HG03159 (cell line): ENCODE results near the gene SNAI3.

ENCODE experiments used
- ATAC-seq: cut with Tn5 transposase; IDR thresholded peaks from one replicate; pipeline ENCODE4 v1.9.1; 2021; ENCODE audit warnings: mild to moderate bottlenecking, moderate library complexity; ENCODE audit not compliant: unreplicated experiment

Gene SNAI3

DNA sequence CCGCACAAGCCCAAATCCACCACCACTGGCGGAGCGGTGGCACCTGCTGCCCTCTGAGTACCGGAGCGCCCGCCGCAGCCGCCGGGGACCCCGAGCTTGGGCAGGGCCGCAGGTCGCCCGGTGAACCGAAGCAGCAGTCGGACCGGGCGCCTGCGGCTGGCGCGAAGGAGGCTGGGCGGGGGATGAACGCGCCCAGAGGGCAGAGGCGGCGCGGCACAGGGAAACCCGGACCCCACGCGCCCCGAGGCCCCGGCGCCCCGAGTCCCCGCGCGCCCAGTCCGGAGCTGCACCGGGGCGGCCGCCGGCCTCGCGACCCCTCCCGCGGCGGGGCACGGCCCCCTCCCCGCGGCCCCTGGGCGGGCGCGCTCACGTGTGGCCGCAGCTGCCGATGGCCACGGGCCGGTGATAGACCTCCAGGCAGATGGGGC, 19.5 kb upstream of the SNAI3 start:
- peak; percentile 7 for ATAC-seq

DNA sequence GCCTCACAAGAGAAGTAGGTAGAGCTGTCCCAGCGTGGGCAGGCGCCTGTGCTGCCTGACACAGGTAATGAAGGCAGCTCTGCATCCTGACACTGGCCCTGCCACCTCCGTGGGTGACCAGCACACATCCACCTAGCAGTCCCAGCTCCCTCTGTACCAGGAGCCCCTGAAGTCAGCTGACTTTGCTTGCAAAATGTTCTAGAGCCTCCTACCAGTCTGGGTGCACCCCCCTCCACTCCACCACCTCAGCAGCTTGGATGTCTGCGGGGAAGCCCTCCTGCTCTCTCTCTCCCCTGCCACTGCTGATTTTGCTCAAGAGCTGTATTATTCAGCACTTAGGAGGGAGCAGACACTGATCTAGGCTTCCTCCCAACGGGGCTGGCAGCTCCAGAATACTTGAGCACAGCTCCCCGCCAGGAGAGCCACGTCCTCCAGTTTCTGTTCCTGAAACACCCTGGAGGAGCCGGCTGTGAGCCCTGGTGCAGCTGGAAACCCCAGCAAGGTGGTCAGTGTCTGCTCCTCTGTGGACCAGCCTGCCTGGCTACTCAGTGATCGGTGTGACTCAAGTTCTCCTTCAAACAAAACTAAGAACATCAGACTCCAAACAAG, 18.9 kb upstream of the SNAI3 start:
- no peak for ATAC-seq

DNA sequence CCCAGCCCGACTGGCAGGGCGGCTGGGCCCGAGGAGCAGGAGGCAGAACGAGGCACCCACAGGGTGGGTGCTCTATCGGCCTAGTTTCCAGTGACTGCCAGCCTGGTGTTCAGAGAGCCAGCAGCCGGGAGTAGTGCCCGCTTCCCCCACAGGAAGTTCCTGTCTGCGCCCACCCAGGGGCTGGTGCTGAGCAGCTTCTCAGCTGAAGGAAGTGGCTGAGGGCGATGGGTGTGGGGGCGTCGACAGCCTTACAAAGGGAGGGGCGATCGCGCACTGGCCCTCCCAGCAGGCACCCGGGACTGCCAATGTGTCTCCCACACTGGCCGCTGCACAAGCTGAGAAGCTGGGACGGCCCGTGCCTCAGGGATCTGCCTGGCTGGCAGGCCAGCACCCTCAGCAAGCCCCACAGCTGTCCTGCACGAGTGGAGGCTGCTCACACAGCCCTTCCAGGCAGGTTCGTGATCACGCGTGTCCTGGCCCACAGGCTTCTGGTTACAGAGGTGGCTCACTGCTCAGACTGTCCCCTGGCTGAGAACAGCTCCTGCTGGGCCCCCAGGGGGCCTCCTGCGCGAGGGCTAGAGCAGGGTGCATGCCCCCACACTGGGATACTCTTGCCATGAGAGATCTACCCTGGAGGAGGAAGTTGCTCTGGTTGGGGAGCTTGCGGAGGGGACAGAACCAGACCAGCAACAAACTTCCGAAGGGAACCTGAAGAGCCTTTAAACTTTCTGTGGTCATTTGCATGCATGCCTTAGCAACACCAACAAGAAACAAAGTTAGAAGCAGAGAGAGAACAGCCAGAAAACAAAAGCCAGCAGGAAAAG, 17.4 kb upstream of the SNAI3 start:
- no peak for ATAC-seq

DNA sequence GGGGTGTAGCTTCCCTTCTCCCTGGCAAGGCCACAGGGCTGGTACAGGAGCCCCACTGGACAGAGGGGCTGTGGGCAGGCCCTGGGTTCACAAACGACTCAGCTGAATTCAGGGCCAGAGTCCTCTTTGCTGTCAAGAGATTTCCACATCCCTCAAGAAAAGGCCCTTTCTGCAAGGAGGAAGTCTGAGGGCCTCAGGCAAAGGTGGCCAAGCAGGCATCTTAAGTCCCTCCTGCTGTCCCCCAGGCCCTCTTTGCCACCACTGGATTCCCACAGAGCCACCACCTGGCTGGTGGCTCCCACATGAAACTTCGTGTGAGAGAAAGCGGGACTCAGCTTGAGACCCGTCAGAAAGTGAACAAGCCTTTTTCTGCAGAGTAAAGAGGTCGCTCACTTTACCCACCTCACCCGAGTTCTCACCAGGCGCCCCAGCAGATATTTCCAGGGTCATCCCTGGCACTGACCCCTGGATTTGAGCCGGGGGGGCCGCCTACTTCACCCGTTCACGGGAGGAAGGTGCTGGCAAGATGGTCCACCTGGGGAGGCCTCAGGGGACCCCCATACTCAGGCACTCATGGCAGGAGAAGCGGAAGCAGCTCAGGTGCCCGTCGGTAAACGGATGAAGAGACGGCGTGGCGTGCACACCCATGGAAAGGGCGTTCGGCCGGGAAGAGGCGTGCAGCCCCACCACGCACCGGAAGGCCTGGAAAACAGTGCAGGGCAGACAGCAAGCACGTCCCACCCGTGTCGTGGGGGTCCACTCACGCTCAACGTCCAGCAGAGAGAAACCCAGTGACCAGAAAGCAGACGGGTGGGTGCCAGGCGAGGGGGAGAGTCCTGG, 16.3 kb upstream of the SNAI3 start:
- no peak for ATAC-seq

DNA sequence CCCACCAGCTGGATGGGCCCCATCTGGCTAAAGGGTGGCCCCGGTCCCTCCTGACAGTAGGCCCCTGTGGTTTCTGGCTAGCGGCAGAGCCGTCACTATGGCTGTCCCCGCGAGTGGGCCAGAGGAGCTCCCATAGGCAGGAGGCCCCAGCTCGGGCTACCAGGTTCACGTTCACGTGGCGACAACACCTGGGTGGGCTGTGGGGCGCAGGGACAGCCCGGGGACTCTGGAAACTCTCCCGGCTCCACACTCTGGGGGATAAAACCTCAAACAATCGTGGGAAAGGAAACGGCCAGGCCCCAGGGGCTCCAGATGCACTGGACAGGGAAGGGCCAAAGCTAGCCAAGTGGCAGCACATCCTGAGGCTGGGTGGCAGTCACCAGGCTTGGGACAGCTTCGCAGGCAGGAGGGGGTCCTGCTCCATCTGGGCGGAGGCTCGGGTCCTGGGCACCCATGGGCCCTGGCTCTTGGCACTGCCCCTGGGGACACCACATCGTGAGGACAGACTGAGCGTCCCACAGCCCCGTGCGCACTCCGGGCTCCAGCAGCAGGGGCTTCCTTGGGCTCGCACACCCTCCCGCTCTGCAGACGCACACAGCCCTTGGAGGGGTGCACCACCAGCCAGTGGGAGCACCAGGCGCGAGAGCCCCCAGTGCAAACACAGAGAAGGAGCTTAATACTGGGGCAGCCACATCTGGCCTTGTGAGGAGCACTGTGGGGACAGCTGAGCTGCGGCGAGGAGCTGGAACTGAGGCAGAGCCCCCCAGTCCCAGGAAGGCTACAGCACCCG, 15.5 kb upstream of the SNAI3 start:
- ATAC-seq = no peak

DNA sequence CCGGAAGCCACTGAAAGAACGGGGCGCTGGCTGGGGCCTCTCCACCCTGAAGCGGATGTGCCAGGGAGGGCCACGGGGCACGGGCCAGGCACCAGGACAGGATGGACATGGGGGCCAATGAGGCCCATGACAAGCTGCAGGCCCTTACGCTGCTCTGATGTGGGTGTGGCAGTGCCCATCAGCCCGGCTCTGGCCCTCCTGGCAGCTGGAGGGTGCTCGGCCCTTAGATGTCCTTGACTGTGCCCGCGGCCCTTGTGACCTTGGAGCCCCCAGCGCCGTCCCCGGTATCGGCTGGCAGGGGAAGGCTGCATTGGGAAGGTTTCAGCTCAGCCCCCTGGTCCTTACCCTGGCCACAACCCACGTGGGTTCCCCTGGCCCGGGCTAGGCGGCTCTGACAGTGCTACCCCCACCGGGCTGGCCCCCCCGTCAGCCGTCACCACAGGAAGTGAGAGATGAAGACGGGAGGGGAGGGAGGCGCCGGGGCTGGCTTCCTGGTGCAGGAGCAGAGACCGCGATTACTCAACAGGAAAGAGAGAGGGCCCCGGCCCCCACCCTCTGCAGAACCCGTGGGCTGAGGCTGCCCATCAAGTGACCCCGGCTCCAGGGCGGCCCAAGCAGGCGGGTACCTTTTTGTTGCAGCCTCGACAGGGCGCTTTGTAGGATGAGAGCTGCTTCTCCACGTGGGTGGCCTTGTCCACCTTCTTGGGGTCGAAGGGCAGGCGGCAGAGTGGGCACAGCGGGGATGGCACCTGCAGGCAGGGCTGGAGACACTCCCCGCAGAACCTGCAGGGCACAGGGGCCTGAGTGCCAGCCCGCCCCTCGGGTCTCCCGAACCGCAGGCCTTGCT, 14.6 kb upstream of the SNAI3 start:
- peak; percentile 73 for ATAC-seq

DNA sequence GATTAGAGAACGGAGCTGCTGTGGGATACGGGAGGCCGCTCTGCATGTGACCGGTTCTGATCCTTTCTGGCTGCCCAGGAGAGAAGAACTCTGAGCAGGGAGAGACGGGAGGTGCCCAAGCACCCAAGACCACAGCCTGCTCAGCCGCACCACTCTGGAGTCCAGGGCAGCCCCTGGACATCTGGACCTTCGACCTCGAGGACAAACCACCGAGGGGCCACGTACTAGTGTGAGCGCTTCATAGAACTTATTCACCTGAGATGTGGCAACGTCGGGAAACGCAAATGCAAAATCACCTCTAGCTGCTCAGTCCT, 14.0 kb upstream of the SNAI3 start:
- ATAC-seq = no peak

DNA sequence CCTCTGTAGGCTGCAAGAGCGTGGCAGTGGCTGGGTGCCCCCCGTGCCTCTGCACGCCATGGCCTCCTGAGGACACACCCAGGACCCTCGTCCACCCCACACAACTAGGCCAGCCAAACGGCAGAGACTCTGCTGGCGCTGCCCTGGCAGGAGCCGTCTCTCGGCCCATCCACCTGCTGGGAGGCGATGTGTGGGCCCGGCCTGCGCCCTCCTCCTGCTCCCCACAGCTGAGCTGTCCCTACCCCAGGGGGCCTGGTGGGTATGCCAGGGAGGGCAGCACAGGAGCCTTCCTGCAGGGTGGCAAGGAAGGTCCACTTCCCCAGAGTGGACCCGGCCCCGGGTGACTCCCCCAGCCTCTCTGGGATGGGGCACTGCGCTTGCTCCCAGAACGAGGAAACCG, 12.9 kb upstream of the SNAI3 start:
- no peak for ATAC-seq

DNA sequence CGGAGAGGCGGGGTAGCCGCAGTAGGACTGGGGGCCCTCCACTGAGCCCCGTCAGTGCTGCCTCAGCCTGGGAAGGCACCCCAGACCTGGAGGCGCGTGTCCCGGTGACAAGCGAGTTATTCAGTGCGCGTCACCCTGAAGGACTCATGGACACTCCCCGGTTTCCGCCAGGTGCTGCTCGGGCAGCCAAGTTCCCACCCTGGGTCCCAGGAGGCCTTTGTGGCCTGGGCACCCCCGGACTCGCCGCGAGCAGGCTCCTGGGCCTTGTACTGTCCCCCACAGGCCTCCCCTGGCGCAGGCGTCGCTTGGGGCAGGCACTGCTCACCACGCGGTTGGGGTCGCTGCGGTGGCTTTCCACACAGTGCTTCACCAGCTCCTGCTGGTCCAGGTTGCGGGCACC, 12.3 kb upstream of the SNAI3 start:
- ATAC-seq = no peak

DNA sequence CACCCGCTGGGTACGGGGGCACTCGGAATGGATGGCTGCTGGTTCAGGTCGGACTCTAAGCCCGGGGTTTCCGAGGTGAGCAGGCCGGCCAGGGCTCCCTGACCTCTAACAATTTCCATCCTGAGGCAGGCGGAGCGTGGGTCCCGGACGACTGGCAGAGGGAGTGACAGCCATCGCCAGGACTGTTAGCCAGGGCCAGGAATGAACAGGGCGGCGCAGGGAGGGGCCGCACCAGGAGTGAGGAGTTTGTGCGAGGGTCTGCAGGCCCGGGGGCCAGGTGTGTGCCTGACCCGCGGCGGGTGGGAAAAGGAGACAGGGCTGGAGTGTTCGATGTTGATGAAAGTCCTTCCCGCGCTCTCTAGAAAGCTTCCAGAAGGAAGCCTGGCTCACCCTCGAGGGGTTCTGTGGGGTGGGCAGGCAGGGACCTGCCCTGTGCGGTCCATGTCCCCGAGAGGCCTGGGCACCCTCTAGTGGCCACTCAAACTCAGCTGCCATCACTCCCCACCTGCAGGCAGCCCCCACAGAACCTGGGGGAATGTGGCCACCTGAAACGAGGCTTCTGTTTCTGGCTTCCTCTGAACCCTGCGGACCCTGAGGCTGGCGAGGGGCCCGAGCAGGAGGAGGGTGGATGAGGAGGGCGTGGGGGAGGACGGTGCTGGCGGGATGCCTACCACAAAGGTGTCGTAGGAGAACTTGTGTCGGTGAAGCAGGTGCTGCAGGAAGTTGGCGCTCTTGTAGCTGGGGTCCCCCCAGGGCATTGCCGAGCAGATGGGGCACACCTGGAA, 11.7 kb upstream of the SNAI3 start:
- no peak for ATAC-seq

DNA sequence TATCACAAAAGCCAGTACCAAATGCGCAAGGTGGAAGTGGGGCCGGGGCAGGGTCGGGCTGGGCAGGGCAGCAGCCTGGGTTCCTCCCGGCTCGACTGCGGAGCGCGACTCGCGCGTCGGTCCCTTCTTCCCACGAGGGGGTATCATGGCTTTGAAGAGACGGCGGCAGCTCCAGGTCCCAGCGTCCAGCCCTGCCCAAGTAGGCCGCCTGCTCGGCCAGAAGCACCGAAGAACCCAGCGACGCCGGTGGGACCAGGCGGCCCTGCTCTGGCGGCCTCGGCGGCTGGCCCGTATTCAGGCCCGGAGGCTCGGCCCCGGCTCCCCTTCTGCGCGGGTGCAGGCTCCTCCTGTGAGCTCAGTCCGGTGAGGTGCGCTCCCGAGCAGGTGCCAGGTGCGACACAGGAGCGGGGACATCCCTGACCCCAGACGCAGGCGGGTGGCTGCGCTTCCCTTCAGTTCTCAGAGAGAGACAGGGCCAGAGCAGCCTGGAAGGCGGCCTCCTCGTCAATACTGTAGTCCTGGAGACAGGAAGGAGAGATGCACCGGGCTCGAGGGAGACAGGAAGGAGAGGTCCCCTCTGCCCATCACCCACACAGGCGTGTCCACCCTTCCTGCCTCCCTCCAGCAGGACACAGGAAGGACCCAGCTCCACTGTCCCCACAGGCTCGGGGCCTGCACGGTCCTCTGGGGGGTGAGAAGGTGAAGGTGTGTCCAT, 11.0 kb upstream of the SNAI3 start:
- ATAC-seq = no peak

DNA sequence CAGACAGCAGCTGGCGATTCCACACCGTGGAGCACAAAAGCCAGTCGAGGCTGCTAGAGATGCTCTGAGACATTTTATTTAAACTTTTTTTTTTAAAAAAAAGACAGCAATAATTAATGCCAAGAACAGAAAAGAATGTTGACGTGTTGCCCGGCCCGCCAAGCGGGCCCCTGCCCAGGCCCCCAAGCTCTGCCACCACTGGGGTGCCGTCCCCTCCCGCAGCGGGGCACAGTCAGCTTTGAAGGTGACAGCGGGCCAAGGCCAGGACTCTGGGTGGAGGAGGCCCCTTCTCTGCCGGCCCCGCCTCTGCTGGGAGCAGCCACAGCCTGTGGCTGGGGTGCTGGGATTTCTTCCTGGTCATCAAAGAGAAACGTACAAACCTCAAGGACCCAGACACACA, 10.1 kb upstream of the SNAI3 start:
- ATAC-seq = no peak

DNA sequence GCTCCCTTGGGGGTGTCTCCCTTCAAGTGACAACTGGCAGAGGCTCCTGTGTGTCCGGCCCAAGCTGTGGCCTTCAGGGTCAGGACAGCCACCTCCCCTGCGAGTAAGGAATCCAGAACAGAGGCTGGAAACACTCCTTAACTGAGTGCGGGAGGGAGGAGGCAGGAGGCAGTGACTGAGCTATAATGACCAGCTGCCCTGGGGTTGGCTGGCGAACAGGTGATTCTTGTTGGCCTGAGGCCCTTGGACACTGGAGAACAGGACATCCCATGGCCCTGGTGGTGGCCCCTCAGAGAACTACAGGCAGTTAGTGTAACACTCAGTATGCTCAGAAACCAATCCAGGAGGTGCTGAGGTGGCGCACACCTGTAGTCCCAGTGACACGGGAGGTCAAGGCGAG, 9.4 kb upstream of the SNAI3 start:
- no peak for ATAC-seq

DNA sequence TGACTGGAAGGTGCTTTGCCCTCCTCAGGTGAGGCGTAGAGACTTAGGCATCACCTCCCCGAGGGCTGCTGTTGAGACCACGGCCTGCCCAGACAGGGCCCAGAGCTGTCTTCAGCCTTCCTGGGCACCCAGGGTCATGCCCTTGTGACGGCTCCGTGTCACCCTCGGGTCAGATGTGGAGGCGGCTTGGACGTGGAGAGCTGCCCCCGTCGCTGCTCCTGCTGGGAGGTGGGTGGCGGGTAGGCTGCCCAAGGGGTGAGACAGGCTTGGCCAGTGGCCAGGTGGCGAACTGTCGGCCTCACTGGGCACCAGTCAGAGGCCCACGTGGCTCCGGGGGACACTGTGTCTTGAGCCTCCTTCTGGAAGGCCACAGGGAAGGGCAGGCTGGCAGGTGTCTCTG, 8.9 kb upstream of the SNAI3 start:
- ATAC-seq = no peak

DNA sequence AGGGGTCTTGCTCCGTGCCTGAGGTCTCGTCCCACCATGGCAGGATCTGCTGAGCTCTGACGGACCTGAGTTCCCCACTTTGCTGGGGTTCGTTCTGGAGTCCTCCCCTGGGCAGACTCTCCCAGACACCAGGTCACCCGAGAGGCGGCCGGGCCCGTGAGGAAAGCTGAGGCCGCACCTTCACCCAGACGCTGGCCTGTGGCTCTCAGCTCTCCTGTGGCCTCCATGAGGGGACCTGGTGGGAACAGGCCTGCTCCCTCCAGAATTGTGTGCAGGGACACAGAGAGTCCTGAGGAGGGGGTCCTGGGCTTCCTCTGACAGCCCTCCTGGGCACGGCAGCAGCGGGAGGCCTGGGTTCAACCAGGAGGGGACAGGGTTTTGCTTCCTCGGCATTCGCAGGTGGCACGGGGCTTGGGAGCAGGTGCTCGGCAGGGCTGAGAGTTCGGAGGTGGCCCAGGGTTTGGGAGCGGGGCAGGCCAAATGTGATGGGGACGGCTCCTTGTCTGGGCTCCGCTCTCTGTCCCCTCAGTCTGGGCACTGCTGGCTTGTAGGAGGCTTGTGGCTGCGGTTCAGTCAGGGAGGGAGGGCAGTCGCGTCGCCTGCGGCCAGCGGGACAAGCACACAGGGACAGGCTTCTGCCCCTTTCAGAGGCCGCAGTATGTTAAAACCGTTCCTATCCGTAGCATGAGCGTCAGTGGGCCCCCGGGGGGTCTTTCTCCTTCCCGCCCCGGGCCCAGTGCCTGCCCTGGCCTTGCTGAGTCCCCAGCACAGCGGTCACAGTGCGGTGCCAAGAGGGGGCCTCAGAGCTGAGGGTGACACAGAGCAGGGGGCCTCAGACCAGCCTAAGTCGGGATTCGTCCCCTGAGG, 8.1 kb upstream of the SNAI3 start:
- no peak for ATAC-seq

DNA sequence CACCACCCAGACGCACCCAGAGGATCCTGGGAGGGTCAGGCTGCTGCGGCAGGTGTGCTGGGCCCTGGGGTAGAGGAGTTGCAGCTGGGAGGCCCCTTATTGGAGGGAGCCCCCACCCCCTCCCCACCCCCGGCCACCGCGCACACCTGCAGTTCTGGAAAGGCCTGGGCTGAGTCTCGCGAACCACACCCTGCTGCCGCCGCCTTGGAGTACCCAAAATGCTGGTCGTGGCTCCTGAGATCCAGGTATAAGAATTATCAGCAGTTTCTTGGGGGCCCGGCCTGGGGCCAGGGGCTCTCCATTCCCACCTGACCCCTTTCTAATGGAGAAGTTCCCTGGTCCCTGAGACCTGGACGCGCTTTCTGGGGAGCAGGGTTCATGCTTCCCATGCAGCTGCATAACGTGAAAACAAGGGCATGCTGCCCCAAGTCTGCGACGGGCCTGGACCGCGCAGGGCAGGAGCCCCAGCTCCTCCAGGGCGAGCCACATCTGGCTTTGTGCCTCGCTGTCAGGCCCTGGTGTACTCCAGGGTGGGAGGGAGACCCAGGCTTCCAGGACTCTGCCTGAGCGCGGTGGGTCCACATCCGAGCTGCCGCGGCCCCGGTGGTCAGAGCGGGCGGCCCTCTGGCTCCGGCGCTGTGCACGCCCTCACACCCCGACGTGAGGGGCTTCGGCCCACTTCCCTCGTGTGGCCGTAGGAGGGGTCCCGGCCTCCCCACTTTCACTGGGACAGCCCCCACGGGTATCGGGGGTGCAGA, 7.3 kb upstream of the SNAI3 start:
- ATAC-seq = no peak

DNA sequence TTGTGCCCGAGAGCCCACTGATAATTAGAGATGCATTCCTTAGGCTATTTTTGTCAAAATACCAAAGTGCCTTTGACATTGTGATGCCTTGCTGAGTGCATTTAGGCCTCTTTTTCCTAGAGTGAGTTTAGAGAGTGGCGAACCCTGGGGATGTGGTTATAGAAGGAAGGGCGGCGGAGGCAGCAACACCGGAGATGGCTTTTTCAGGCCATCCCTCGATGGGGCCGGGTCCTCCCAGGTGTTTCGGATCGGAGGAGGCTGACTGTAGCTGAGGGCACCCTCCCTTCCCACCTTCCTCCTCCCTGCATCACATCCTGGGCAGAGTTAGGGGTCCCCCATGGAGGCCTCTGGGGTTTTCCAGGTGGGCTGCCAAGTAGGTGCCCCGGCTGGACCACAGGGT, 6.6 kb upstream of the SNAI3 start:
- ATAC-seq = no peak
